HG03175 (cell line): ENCODE data around the gene ZBTB32.
A peak's percentile ranks its signal among the peaks of the same experiment; 100 is the strongest.

Source experiments
- ATAC-seq: cut with Tn5 transposase; IDR thresholded peaks from one replicate; pipeline ENCODE4 v1.9.1; 2021; ENCODE audit warnings: mild to moderate bottlenecking, moderate library complexity; ENCODE audit not compliant: unreplicated experiment

ZBTB32 gene

DNA sequence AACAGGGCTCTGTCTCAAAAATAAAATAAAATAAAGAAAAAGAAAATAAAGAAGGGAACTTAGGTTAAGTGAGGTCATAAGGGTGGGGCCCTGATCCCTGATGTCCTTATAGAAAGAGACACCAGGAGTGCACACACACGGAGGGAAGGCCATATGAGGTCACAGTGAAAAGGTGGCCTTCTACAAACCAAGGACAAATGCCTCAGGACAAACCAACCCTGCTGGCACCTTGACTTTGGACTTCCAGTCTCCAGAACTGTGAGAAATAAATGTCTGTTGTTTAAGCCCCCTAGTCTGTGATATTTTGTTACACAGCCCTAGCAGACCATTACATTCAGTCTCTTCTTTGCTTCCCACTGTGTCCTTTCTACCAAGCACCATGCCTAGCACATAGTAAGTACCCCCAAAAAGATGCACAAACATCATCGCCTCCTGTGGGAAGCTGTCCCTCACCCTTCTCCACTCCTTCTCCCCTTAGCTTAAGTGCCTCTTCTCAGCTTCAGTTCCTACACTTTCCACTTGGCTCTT, 8.4 kb upstream of the ZBTB32 start:
- no peak for ATAC-seq

DNA sequence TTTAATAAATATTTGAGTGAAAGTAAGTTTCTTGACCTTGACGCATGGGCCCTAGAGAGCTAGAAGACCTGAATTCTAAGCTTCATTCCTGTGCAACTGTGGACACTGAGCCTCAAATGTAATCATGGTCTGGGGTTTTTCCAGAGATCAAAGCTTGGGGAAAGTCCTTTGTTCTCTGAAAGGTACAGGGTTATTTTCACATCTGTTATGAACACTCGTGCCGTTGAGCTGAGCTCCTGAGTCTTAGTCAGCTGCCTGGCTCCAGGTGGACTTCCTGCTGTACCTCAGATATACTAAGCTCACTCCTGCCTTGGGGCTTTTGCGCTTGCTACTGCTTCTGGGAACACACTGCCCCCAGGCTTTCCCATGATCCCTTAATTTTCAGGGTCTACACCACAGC, 7.5 kb upstream of the ZBTB32 start:
- no peak for ATAC-seq

DNA sequence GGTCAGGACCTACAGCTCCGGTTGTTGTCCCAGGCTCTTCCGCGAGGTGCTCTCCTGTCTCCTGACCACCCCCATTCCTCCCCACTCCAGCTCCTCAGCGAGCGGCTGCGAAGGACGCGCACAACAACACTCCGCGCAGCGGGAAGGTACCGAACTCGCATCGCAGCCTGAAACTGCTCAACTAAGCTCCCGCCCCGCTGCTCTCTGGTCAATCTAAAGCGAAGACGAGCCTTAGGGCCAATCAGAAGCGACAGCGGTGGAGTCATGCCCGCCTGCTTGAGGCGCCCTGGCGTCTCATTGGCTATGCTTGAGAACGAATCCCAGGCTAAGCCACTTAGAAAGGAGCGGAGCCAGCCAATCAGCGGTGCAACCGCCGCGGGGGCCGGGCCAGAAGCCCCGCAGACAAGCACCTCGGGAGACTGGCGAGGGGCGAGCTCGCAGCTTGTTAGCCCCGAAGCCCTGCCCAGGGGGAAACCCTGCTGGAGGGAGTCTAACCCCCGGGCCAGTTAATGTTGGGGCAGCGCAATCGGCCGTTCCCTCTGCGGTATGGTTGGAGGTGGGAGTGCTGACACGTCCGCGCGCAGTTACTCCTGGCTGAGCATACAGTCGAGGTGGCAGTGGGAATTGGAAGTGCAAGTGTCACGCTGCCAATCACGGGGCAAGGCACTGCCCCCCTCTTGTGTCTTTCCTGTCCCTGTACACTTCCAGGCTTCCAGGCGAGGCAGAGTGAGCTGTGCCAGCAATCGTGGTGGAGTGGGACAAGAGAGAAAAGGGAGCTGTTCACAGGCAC, 1.9 kb upstream of the ZBTB32 start:
- peak; percentile 98 for ATAC-seq

DNA sequence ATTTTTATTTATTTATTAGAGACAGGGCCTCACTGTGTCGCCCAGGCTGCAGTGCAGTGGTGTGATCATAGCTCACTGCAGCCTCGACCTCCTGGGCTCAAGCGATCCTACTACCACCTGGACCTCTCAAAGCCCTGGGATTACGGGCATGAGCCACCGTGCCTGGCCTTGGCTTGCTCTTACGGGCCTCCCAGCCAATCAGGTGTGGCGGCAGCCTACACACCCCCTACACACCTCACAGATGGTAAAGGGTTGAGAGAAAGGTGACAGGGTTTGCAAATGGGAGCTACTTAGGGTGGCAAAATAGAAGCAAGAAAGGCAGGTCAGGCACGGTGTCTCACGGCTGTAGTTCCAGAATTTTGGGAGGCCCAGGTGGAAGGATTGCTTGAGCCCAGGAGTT, 1.0 kb upstream of the ZBTB32 start:
- no peak for ATAC-seq

DNA sequence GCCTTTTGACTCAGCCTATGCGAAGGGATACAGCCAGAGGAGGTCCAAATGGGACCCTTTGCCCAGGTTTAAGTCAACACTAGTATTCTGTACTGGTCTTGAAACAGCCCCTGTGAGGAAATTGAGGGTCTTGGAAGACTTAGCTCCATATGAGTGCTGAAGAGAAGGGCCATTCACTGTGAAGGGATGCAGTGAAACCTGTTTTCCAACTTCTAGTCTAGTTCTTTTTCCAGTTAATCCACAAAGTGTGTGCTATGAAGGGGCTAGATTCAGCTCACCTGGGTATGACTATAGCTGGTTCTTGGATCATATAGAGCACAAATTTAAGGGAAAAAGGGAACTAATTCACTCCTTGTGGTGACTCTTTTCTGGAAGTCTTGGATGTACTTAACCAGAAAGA, 4.0 kb downstream of the ZBTB32 start:
- ATAC-seq, result no peak

DNA sequence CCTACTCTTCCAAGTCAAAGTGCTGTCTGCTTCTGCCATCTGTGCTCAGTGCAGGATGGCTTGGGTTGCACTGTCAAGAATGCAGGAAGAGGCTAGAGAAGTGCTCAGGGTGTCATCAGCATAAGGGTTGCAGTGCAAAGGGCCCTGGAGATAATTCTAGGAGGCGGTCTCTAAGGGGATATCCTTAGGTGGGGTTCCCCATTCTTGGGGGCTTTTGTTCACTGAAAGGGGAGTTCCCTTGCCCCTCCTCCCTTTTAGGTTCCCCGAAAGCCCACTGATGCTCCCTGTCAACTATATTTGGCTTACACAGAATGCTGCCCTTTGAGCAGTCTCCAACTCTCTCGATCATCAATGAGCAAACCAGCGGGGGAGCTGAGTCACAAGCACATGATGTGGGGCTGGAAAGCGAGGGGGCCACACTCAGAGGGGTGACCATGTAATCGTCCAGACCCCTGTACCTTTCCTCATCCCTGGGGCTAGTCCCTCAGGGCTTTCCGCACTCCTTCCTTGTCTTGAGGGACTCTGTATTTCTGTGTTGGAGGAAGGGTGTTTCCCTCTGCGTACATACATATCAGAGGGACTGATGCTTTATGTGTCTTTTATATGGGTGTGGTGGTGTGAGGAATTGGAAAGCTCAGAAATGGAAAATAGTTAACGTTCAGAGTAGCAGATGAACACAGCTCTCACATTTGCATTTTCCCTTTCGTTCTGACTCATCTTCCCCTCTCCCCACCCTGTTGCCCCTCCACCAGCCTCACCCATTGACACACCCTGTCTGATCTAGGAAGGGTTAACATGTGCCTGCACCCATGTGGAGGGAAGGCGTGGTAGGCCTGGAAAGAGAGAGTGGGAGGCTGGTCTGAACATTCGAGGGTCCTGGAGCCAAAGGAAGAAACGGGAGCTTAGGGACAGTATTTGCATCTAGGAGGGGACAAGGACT, 6.7 kb downstream of the ZBTB32 start:
- peak; percentile 37 for ATAC-seq

DNA sequence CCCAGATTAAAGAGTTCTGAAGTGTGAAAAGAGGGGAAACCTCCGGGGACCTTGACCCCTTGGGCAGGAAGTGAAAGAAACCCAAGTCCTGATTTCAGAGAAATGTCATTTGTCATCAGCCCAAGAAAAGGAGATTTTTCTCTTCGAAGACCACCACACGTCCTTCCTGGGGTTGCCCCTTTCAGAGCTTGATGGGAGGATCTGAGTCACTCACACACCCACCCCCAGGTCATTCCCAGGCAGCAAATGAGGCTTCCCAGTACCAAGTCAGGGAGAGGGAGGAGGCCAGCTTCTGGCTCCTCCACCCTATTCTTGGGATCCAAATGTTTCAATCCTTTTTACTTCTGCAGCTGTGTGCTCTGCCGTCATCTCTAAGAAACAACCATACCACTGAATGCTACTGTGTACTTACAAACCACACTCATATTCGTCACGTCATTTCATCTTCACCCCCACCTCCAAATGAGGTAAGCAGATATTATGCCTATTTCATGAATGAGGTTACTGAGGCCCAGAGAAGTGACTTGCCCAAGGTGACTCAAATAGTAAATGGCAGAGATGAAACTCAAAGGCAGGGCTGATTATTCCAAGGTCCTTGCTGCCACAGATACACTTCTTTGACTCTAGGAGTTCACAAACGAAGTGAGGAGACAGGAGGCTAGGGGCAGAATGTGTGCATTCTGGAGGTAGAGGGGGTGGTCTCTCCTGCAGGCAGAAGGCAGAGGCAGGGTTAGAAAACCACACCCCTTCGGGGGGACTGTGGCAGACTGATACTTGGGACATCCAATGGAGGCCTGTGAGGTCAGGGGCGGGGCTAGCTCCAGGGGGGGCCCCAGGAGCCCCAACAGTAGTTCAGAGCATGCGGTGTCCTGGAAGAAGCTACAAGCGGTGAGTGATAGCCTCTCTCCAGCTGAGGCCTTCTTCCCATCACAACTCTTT, 8.5 kb downstream of the ZBTB32 start:
- no peak for ATAC-seq

DNA sequence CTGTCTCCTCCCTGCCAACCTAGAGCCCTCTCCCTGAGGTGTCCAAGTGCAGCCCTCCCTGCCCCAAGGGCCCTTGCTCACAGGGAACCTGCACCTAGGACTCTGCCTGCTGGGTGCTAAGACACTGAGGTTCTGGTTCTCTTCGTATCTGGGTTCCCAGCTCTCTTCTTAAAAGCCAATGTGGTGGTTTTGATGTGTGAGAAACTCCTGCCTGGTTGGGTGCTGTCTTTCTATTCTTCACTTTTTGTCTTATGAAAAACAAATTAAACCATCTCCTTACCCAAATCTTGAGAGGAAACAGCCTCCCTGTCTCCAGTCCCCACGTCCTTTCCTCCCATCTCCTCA, 9.1 kb downstream of the ZBTB32 start:
- ATAC-seq, result no peak

DNA sequence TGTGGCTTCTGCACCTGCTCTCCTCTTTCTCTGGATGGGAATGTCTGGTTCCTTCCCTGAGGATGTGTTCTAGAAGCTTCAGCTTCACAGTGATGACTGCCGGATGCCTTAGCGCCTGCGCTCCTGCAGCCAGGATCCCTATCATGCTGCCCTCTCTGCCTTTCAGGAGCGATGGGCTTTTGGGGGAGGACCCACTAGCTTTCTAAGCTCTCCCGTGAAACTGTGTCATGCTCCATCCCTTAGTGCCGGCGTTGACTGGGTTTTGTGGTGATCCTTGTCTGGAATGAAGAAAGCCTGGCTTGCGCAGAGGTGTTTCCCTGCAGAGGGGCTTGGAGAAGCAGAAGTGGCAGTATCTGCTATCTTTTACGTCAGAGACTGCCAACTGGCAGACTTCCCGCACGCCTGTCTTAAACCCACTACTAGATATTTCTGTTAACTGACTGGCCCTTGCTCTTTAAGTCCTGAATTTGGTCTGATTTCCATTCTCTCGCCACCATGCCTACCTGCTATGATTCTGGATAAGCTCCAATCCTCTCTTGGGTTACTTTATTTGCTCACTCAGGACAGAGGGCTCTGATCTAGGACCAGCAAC, 9.6 kb downstream of the ZBTB32 start:
- ATAC-seq, result no peak

DNA sequence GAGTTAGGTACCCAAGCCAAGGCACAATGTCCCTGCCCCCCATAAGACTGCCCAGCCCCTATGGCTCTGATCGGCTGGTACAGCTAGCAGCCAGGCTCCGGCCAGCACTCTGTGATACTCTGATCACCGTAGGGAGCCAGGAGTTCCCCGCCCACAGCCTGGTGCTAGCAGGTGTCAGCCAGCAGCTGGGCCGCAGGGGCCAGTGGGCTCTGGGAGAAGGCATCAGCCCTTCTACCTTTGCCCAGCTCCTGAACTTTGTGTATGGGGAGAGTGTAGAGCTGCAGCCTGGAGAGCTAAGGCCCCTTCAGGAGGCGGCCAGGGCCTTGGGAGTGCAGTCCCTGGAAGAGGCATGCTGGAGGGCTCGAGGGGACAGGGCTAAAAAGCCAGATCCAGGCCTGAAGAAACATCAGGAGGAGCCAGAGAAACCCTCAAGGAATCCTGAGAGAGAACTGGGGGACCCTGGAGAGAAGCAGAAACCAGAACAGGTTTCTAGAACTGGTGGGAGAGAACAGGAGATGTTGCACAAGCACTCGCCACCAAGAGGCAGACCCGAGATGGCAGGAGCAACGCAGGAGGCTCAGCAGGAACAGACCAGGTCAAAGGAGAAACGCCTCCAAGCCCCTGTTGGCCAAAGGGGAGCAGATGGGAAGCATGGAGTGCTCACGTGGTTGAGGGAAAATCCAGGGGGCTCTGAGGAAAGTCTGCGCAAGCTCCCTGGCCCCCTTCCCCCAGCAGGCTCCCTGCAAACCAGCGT, 10.4 kb downstream of the ZBTB32 start:
- no peak for ATAC-seq

DNA sequence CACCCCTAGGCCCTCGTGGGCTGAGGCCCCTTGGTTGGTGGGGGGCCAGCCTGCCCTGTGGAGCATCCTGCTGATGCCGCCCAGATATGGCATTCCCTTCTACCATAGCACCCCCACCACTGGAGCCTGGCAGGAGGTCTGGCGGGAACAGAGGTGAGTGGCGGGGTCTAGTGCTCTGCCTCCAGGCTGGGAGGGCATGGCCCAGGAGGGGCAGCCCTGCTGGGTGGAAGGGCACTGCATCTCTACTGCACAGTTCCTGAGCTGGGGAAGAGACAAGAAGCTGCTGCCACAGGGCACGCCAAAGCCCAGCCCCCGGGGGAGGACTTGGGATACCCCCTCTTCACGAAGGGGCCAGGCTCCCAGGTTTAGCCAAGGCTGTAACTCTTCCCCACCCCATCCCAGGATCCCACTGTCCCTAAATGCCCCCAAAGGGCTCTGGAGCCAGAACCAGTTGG, 11.0 kb downstream of the ZBTB32 start:
- no peak for ATAC-seq

DNA sequence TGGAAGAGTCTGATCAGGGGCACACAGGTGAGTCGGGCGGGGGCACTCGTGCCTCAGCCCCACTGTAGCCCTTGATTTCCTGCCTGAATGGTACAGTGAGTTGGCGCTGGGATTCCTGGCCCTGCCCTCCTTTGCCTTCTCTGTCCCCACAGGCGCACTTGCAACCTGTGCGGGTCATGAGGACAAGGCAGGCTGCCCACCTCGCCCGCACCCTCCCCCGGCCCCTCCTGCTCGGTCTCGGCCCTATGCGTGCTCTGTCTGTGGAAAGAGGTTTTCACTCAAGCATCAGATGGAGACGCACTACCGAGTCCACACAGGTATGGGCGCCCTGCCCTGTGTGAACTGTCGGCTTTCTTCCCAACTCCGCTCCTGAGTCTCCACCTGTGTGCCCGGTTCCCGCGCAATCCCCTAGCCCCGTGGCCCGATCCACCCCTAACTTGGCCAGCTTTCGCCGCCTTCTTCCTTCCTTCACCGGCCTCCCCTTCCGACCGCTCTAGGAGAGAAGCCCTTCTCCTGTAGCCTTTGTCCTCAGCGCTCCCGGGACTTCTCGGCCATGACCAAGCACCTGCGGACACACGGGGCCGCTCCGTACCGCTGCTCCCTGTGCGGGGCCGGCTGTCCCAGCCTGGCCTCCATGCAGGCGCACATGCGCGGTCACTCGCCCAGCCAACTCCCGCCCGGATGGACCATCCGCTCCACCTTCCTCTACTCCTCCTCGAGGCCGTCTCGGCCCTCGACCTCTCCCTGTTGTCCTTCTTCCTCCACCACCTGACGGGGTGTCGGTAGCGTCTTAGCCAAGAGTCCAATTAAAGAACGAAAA, 11.8 kb downstream of the ZBTB32 start:
- no peak for ATAC-seq

DNA sequence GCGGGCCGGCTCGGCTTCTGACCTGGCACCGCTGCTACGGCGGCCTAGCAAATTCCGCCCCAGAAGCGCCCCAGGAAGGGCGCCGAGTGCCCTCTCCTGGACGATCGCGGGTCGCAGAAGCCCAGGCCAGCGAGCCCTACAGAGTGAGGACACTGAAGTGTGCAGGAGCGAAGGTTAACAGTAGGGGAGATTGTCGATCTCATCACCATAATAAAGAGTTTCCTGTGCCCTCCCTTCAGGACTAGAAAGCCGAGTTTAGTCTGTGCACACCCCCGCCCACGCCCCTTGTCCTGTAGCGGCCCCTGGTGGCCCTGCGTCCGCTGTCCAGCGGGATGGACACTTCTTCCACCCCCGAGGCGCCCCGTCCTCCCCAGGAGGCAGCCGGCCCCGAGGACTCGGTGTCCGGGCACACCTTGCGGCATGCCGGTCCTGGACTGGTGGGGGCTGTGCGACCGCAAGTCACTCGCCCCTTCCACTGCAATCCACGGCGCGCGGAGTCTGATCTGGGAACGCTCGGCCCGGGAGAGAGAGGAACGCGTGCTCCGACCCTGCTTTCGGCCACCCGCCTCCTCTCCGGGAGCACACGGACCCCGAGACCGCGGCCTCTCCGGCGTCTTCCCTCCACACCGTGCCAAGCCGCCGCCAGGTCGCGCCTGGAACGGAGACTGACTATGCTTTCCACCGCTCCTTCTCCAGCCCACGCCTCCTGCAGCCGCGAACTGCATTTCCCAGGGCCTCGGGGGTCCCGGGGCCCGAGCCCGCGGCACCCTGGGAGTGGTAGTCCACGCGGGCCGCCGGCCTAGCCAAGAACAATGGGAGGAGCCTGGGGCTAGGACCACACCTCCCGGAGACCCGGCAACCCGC, 12.7 kb downstream of the ZBTB32 start:
- ATAC-seq, result peak; percentile 57

DNA sequence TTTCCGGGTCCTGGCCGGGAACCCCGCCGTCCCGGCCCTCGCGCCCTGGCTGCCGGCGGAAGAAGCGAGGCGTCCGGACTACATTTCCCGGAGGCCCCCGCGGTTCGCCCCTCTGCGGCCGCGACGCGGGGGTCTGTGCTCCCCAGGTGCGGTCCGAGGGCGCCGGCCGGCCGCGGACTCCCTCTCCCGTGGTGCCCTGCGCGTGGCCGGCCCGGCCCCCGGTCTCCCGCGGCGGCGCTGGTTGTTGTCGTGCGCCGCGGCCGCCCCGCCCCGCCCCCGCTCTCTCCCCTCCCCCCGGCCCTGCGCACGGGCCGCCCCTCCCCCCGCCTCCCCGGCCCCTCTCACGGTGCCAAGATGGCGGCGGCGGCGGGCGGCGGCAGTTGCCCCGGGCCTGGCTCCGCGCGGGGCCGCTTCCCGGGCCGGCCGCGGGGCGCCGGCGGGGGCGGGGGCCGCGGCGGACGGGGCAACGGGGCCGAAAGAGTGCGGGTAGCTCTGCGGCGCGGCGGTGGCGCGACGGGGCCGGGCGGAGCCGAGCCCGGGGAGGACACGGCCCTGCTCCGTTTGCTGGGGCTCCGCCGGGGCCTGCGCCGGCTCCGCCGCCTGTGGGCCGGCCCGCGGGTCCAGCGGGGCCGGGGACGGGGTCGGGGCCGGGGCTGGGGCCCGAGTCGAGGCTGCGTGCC, 13.4 kb downstream of the ZBTB32 start, which contains the start of gene KMT2B:
TSS of gene KMT2B (plus strand) at position 339 of the 680 bp plus-strand sequence. CDS start at position 355, 16 bp downstream.
- peak; percentile 47 for ATAC-seq

DNA sequence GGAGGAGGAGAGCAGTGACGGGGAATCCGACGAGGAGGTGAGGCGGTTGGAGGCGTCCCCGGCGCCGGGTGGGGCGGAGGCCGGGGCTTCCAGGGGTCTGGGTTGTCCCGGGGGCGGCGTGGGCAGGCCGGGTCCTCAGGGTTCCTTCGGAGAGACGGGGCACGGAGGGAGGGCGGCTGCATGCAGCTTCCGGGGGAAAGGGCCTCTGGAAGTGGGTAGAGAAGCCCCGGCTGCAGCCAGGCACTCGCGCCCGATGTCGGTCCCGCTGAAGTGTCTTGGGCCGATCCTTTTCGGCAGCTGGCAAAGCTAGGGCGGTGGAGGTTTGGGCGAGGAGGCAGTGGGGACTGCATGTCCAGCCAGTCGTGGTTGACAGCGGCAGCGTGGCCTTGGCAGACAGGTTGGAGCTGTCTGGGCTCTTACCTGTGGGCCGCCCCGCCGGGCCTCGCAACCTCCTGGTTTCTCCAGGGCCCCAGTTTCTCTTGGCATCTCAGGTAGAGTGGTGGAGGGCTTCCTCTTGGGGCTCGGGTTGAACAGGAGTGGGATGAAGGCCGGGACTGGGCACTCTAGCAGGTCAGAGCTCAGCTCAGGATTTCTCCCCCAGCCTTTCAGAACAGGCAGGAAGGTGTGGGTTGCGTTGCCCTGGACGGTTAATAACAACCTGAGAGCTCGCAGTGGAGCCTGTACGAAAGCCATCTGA, 14.1 kb downstream of the ZBTB32 start:
- no peak for ATAC-seq

DNA sequence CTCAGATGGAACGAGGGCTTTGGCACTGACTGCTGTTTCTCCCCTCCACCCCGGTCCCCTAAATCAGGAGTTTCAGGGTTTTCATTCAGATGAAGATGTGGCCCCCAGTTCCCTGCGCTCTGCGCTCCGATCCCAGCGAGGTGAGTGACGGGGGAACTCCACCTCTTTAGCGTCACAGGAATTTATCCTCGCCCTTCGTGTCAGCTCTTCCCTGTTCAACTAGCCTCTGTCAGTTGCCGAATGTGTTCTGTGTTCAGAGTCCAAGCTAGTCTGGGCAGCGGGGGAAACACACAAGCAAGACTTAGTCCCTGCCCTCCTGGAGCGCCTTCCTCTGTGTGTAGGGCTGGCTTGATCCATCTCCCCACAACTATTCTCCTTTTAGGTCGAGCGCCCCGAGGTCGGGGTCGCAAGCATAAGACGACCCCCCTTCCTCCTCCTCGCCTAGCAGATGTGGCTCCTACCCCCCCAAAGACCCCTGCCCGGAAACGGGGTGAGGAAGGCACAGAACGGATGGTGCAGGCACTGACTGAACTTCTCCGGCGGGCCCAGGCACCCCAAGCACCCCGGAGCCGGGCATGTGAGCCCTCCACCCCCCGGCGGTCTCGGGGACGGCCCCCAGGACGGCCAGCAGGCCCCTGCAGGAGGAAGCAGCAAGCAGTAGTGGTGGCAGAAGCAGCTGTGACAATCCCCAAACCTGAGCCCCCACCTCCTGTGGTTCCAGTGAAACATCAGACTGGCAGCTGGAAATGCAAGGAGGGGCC, 15.2 kb downstream of the ZBTB32 start:
- no peak for ATAC-seq
